ENCODE results near the gene SLC49A3.

Gene SLC49A3

GRCh38 chr4:657338-657833 lies 31.6 kb downstream of the SLC49A3 start:
- no peak overlapping the region for H3K4me3 ChIP-seq (ENCODE audit: low read depth, low read length)
- no peak for TF ChIP-seq CTCF (IDR thresholded peaks at IDR 0.05; ENCODE audit: borderline replicate concordance, insufficient read depth, low read depth, low read length)

GRCh38 chr4:656436-657337 lies 32.3 kb downstream of the SLC49A3 start:
- no peak for TF ChIP-seq CTCF (IDR thresholded peaks at IDR 0.05; ENCODE audit: borderline replicate concordance, insufficient read depth, low read depth, low read length)
- no peak overlapping the region for H3K4me3 ChIP-seq (ENCODE audit: low read depth, low read length)

- no peak for TF ChIP-seq CTCF (IDR thresholded peaks at IDR 0.05; ENCODE audit: borderline replicate concordance, insufficient read depth, low read depth, low read length)
Observed at GRCh38 chr4:655464-656151, 33.3 kb downstream of the SLC49A3 start.

DNA sequence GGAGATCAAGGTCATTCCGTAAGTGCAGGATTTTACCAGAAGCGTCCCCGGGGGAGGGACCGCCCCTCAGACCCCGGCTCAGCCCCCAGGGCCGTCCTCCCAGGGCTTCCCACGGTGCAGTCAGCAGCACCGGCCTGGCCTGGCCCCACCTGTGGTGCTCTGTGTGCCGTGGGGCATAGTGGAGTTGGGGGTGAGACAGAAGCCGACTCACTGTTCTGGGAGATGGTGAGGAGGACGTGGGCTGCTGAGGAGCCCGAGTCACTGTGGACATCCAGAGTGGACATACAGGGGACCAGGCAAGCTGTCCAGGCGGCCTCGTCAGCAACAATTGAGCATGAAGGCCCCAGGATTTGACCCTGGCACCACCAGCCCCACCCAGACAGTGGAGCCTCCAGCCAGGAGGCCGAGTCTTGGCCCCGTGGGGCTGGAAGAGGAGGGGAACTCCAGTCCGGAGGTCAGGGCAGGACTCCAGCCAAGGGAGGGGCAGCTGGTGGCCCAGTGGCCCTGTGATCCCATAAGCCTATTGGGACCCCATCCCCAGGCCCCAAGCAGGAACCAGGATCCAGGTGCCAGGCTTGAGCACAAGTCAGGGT lies 34.0 kb downstream of the SLC49A3 start:
- H3K4me3 ChIP-seq (ENCODE audit: low read depth, low read length), result no peak overlapping the region
- TF ChIP-seq CTCF (IDR thresholded peaks at IDR 0.05; ENCODE audit: borderline replicate concordance, insufficient read depth, low read depth, low read length), result no peak

More at GRCh38 chr4:655464-656151, 33.3 kb downstream of the SLC49A3 start:
- H3K4me3 ChIP-seq (ENCODE audit: low read depth, low read length), result no peak overlapping the region

GRCh38 chr4:654503-654845 lies 34.5 kb downstream of the SLC49A3 start:
- H3K4me3 ChIP-seq (ENCODE audit: low read depth, low read length), result no peak overlapping the region
- no peak for TF ChIP-seq CTCF (IDR thresholded peaks at IDR 0.05; ENCODE audit: borderline replicate concordance, insufficient read depth, low read depth, low read length)

DNA sequence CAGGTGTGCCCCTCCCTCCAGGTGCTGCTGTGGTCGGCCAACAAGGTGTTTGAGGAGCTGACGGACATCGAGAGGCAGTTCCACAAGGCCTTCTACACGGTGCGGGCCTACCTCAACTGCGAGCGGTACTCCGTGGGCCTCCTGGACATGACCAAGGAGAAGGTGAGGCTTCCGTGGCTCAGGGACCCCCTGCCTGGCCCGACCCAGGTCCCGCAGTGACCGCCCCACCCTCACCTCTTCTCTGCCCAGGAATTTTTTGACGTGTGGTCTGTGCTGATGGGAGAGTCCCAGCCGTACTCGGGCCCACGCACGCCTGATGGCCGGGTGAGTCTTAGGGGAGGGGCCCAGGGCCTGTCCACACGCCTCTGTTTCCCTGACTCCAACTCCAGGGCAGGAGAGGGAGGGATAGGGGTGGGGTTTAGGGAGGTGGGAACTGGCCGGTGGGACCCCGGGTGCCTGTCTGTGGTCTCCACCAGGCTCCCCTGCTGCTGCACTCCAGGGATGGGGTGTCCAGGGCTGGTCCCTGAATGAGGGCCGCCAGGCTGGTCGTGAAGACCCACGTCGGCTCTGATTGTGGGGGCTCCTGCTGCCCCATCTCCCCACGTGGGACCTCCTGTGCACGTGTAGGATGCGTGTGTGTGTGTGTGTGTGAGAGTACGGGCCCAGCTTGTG lies 35.0 kb downstream of the SLC49A3 start:
- TF ChIP-seq CTCF (IDR thresholded peaks at IDR 0.05; ENCODE audit: borderline replicate concordance, insufficient read depth, low read depth, low read length), result no peak
- H3K4me3 ChIP-seq (ENCODE audit: low read depth, low read length), result no peak overlapping the region

Measured in GM12875 (cell line).